Measurements from ENCODE around the gene SPNS2.

DNA sequence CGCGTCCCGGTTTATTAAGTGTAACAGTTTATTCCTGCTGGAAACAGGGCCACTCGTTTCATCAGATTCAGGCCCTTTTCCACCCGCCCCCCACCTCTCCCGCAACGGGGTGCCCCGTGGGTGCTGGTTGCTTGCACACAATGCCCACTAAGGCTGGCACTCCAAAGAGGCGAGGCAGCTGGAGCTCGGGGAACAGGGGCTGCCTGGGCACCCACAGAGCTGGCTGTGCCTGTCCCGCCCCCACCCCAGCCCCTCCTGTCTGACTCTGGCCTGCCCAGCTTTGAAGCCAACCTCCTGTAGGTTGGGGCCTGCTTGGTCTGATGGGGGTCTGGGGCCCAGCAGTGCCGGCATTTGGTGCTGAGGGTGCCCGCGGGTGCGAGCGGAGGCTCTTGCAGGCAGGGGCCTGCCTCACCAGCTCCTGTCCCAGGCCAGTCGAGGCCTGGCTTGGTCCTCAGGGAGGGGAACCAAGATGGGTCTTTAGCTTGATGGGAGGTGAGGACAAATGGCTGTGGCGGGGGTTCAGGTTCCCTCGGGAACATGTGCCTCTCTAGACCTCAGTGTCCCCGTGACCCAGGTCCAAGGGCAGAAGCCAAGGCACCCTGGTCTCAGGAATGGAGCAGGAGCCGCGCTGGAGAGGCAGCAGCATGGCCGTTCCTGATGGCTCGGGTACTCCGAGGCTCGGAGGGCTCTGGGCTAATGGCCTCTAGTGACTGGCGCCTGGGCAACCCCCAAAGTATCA is 36.4 kb downstream of the SPNS2 start:
- TF ChIP-seq, protein P1, sequence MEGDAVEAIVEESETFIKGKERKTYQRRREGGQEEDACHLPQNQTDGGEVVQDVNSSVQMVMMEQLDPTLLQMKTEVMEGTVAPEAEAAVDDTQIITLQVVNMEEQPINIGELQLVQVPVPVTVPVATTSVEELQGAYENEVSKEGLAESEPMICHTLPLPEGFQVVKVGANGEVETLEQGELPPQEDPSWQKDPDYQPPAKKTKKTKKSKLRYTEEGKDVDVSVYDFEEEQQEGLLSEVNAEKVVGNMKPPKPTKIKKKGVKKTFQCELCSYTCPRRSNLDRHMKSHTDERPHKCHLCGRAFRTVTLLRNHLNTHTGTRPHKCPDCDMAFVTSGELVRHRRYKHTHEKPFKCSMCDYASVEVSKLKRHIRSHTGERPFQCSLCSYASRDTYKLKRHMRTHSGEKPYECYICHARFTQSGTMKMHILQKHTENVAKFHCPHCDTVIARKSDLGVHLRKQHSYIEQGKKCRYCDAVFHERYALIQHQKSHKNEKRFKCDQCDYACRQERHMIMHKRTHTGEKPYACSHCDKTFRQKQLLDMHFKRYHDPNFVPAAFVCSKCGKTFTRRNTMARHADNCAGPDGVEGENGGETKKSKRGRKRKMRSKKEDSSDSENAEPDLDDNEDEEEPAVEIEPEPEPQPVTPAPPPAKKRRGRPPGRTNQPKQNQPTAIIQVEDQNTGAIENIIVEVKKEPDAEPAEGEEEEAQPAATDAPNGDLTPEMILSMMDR (conservative IDR thresholded peaks at IDR 0.05; ENCODE audit: low read depth, low read length) = no peak
- TF ChIP-seq EZH2phosphoT487 (IDR thresholded peaks at IDR 0.05; ENCODE audit: borderline replicate concordance, low read length) = no peak
